Endodermal cell (in vitro differentiated cells): ENCODE measurements around the gene SCRG1. TPM values are rescaled to one million over a fixed set of nuclear protein-coding genes. Genes with fewer than 3 reads are reported as not detected.

Experiments
- DNase-seq: peaks from one replicate; pipeline ENCODE4 v3.0.0-alpha.2; 2017
- H3K27ac ChIP-seq: 2 replicates; pipeline ENCODE4 v1.5.1; 2013; ENCODE audit warnings: mild to moderate bottlenecking, low read depth, low read length, moderate library complexity
- H3K27me3 ChIP-seq: 2 replicates; pipeline ENCODE4 v1.6.1; 2013; ENCODE audit warnings: mild to moderate bottlenecking, low read length, moderate library complexity; ENCODE audit not compliant: insufficient read depth, control insufficient read depth, poor library complexity, severe bottlenecking
- H3K36me3 ChIP-seq: 2 replicates; pipeline ENCODE4 v1.7.0; 2013; ENCODE audit warnings: mild to moderate bottlenecking, low read length, moderate library complexity; ENCODE audit not compliant: control insufficient read depth, insufficient read depth
- H3K4me1 ChIP-seq: one replicate; pipeline ENCODE4 v1.7.0; 2013; ENCODE audit warnings: low read length; ENCODE audit not compliant: control insufficient read depth, insufficient read depth
- H3K4me3 ChIP-seq: 2 replicates; pipeline ENCODE4 v1.5.1; 2013; ENCODE audit warnings: mild to moderate bottlenecking, low read length, moderate library complexity
- H3K9ac ChIP-seq: 2 replicates; pipeline ENCODE4 v1.6.1; 2013; ENCODE audit warnings: mild to moderate bottlenecking, low read length, moderate library complexity; ENCODE audit not compliant: poor library complexity, severe bottlenecking; ENCODE audit errors: extremely low read depth
- H3K9me3 ChIP-seq: 2 replicates; pipeline ENCODE4 v1.6.1; 2013; ENCODE audit warnings: mild to moderate bottlenecking, low read length, moderate library complexity; ENCODE audit not compliant: control insufficient read depth
- H3K27ac Mint-ChIP-seq: 2 replicates; pipeline ENCODE4 v1.8.0; 2020; ENCODE audit warnings: mixed read lengths
- H3K27me3 Mint-ChIP-seq: 2 replicates; pipeline ENCODE4 v1.8.0; 2021; ENCODE audit warnings: mild to moderate bottlenecking, mixed read lengths; ENCODE audit not compliant: insufficient read depth
- H3K36me3 Mint-ChIP-seq: 2 replicates; pipeline ENCODE4 v1.8.0; 2020; ENCODE audit warnings: low read depth, mixed read lengths
- H3K4me1 Mint-ChIP-seq: 2 replicates; pipeline ENCODE4 v1.8.0; 2020; ENCODE audit warnings: mixed read lengths
- H3K4me3 Mint-ChIP-seq: 2 replicates; pipeline ENCODE4 v1.8.0; 2020; ENCODE audit warnings: mild to moderate bottlenecking, moderate library complexity, mixed read lengths
- H3K9me3 Mint-ChIP-seq: 2 replicates; pipeline ENCODE4 v1.8.0; 2020; ENCODE audit warnings: mild to moderate bottlenecking, mixed read lengths
- WGBS, 2 experiments: methylation state at CpG; one replicate each; pipeline versions ENCODE4 v1.1.5 to v1.1.7; 2013; ENCODE audit warnings: missing lambda C conversion rate in 2 of 2, mixed read lengths in 1 of 2; ENCODE audit not compliant: insufficient coverage in 1 of 2, insufficient read length in 1 of 2; 5-methylcytosine and 5-hydroxymethylcytosine counted together
- total RNA-seq, 2 donors: library from RNA; stranded (reverse); fragmentation: NEBNext Ultra II Directional in 1 of 2; extraction: Animal tissue kit (Norgen Biotek cat#: 25700) in 1 of 2; gene quantifications; 2 replicates in 1 of 2; 3 replicates in 1 of 2; pipeline ENCODE4 v1.2.1, GENCODE V29; 2021
- TF ChIP-seq, protein P1 (sequence below): fragments of 200-600 bp; sonication (generic); conservative IDR thresholded peaks from 2 replicates; pipeline ENCODE4 v1.5.0; 2021; ENCODE audit warnings: antibody characterized with exemption, mild to moderate bottlenecking

The SCRG1 gene
- total RNA-seq, 2 donors from 2014 or later: not detected

DNA sequence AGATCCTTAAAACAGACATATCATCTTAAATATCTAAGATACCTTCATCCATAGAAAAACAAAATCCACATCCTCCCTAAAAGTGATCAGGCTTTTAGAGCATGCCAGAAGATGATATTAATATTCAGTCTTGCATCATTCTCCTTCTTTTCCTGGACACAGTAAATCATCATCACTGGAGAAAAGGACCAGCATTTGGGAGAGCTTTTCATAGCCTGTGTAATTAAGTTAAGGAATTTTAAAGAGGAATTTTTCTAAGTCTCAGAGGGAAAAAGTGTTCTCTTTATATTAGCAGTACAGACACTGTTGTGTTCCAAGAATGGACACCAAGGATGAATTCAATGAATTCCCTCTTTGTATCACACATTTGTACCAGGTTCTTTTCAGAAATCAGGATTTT is 696 bp downstream of the SCRG1 start:
- no peak overlapping the region for H3K4me3 ChIP-seq
- H3K27me3 Mint-ChIP-seq: no peaks in the 10 kb centered on the region
- H3K9ac ChIP-seq: no peak overlapping the region
- no peaks in the 10 kb centered on the region for H3K4me1 ChIP-seq
- TF ChIP-seq, protein P1, sequence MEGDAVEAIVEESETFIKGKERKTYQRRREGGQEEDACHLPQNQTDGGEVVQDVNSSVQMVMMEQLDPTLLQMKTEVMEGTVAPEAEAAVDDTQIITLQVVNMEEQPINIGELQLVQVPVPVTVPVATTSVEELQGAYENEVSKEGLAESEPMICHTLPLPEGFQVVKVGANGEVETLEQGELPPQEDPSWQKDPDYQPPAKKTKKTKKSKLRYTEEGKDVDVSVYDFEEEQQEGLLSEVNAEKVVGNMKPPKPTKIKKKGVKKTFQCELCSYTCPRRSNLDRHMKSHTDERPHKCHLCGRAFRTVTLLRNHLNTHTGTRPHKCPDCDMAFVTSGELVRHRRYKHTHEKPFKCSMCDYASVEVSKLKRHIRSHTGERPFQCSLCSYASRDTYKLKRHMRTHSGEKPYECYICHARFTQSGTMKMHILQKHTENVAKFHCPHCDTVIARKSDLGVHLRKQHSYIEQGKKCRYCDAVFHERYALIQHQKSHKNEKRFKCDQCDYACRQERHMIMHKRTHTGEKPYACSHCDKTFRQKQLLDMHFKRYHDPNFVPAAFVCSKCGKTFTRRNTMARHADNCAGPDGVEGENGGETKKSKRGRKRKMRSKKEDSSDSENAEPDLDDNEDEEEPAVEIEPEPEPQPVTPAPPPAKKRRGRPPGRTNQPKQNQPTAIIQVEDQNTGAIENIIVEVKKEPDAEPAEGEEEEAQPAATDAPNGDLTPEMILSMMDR: no peak
- no peaks in the 10 kb centered on the region for H3K4me1 Mint-ChIP-seq
- H3K9me3 Mint-ChIP-seq: no peaks in the 10 kb centered on the region
- H3K36me3 Mint-ChIP-seq: no peaks in the 10 kb centered on the region
- H3K36me3 ChIP-seq: no peaks in the 10 kb centered on the region
- no peak overlapping the region for H3K4me3 Mint-ChIP-seq
- no peaks in the 10 kb centered on the region for H3K27me3 ChIP-seq
- DNase-seq: no peak
- no peak overlapping the region for H3K27ac Mint-ChIP-seq
- H3K9me3 ChIP-seq: no peaks in the 10 kb centered on the region
- no peak overlapping the region for H3K27ac ChIP-seq

DNA sequence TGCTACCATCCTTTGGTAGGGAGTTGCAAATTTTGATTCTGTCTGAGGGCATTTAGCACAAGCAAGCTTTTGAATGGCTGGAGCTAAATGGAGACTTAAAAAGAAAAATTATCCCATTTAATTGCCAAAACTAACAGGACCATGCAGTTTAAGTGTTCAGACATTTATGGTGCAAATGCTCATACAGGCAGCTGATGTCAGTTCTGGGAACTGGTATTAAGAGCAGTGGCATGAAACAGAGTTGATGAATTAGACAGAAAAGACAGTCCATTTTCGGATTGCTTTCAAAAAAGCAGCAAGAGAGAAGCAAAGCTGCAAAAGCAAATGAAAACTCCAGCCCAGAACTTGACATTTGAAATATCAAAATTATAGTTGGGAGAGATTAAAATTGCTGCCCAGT is 1.3 kb downstream of the SCRG1 start:
- no peaks in the 10 kb centered on the region for H3K4me1 ChIP-seq
- H3K36me3 ChIP-seq: no peaks in the 10 kb centered on the region
- H3K27me3 Mint-ChIP-seq: no peaks in the 10 kb centered on the region
- H3K4me3 Mint-ChIP-seq: no peak overlapping the region
- H3K36me3 Mint-ChIP-seq: no peaks in the 10 kb centered on the region
- no peak overlapping the region for H3K4me3 ChIP-seq
- no peak for DNase-seq
- no peaks in the 10 kb centered on the region for H3K9me3 Mint-ChIP-seq
- 88 to 91% methylated on average over 1 of the region's 1 CpG for WGBS, 2 experiments
- no peak overlapping the region for H3K27ac Mint-ChIP-seq
- H3K4me1 Mint-ChIP-seq: no peaks in the 10 kb centered on the region
- no peaks in the 10 kb centered on the region for H3K27me3 ChIP-seq
- TF ChIP-seq, protein P1: no peak
- H3K9ac ChIP-seq: no peak overlapping the region
- H3K27ac ChIP-seq: no peak overlapping the region
- H3K9me3 ChIP-seq: no peaks in the 10 kb centered on the region

DNA sequence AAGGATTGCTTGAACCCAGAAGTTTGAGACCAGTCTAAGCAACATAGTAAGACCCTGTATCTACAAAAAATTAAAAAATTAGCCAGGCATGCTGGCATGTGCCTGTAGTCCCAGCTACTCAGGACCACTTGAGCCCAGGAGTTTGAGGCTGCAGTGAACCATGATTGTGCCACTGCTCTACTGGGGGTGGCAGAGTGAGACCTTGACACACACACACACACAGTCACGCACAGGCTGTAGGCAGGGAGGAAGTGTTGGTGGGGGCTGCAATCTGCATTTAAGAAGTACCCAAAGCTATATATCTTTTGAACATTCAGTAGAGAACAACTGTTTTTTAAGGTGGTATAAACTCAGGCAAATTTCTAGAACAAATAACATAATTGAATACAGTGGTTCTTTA is 7.2 kb downstream of the SCRG1 start:
- H3K4me3 ChIP-seq: no peak overlapping the region
- H3K36me3 ChIP-seq: no peaks in the 10 kb centered on the region
- H3K27ac Mint-ChIP-seq: no peak overlapping the region
- H3K9ac ChIP-seq: no peak overlapping the region
- H3K4me1 ChIP-seq: no peaks in the 10 kb centered on the region
- WGBS, 2 experiments: no CpG with 5 or more reads among the region's 1 CpG
- no peak overlapping the region for H3K4me3 Mint-ChIP-seq
- H3K27me3 ChIP-seq: no peaks in the 10 kb centered on the region
- no peaks in the 10 kb centered on the region for H3K36me3 Mint-ChIP-seq
- H3K9me3 ChIP-seq: no peaks in the 10 kb centered on the region
- no peaks in the 10 kb centered on the region for H3K27me3 Mint-ChIP-seq
- H3K9me3 Mint-ChIP-seq: no peaks in the 10 kb centered on the region
- H3K27ac ChIP-seq: no peak overlapping the region
- TF ChIP-seq, protein P1: no peak
- H3K4me1 Mint-ChIP-seq: no peaks in the 10 kb centered on the region
- no peak for DNase-seq
